Kasumi-1 (cell line): ENCODE measurements around the gene RASSF1.

Experiments used
- DNase-seq, 2 experiments: peaks; one replicate each; lab custom pipeline; 2025; lab: John Stamatoyannopoulos, UW

Gene RASSF1

GRCh38 chr3:50342813-50343633 lies 2.4 kb upstream of the RASSF1 start:
- DNase-seq: peak in 1 of 2 experiments; percentile 14

- no peak for DNase-seq
These were observed 1.5 kb upstream of the RASSF1 start for GRCh38 chr3:50341996-50342650.

- DNase-seq: no peak
These were observed 901 bp upstream of the RASSF1 start for GRCh38 chr3:50341537-50341936.

- DNase-seq: no peak
These were observed 539 bp downstream of the RASSF1 start for GRCh38 chr3:50340147-50340447.

DNA sequence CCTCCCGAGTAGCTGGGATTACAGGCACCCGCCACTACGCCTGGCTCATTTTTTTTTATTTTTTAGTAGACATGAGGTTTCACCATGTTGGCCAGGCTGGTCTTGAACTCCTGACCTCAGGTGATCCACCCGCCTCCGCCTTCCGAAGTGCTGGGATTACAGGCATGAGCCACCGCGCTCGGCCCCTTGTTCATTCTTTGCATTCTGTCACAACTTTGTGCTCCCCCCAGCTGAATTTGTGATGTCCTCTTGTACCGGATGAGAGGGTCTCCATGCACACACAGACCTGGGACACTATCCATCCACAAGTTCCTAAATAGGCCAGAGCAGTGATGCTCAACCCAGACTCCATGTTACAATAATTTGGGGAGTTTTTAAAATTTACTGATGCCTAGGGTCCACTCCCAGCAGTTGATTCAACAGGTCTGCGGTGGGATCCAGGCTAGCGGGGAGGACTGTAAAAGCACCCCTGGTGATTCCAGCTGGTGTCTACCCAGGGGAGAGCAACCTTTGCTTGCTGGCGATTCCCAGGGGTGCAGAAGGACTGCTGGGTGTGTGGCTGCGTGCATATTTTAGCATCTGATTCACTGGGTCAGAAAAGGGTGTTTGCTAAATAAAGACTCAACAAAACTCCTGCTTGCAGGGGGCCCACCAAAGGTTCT lies 1.0 kb downstream of the RASSF1 start:
- no peak for DNase-seq

- peak; percentile 53 to 67 for DNase-seq
These were observed 1.7 kb downstream of the RASSF1 start for GRCh38 chr3:50338965-50339364.

- DNase-seq: peak; percentile 98 to 99
These were observed 3.3 kb downstream of the RASSF1 start for GRCh38 chr3:50337175-50337861.

DNA sequence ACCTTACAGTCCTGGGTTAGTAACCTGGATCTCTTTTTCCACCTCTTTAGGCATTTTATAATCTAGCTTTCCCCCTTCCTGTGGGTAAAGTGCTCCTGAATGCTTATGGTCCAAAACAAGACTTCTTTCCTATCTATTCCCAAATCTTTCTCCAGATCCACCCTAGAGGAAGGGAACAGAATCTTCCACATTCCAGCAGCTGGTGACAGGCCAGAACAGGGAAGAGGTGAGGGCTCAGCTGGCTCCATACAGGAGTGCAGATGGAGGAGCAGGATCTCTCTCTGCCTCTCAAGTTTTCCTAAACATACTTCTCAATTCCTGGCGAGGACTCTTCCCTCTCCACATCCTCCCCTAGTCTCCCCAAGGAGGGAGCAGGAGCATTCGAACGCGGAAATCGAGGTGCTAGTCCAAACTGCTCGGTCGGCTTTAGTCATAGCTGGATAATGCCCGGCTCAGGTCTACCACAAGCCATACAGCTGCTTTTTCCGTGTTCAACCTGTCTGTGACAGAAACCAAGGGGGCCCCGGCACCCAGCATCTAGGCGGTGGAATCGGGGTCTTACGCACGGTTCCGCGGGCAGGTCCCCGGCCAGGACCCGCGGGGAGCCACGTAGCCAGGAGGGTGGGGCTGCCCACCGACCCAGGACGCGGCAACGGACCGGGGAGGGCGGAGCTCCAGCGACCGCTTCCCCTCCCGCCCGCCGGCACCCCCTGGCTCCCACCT lies 4.0 kb downstream of the RASSF1 start:
- DNase-seq: no peak

GRCh38 chr3:50334339-50335075 lies 6.1 kb downstream of the RASSF1 start:
- no peak for DNase-seq

DNA sequence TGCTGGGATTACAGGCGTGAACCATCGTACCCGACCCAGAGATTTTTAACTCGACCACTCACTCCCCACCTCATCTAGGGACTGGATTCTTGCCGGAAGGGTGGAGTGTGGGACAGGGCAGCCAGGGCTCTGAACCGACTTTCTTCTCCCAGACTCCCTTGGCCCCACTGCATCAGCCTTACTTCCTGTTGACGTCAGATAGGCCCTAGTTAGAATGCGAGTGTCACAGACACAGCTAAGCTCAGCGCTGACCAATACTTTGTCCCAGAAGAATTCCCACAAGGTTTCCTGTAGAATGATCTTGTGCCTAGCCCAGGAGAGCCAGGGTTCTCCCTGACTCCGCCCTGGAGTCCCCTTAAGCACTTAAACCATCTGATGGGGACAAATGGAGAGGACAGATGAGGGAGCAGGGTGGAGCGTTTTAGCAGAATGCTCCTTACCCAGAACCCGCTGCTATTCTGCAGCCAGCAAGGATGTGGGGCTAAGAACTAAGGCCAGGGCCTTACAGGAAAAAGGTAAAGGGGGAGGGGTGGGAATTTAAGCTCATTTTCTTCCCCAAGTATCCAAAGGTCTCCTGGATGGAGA lies 6.8 kb downstream of the RASSF1 start:
- DNase-seq: no peak

- DNase-seq: no peak
These were observed 9.2 kb downstream of the RASSF1 start for GRCh38 chr3:50331364-50331907.

- DNase-seq: no peak
These were observed 10.3 kb downstream of the RASSF1 start for GRCh38 chr3:50330330-50330729.

DNA sequence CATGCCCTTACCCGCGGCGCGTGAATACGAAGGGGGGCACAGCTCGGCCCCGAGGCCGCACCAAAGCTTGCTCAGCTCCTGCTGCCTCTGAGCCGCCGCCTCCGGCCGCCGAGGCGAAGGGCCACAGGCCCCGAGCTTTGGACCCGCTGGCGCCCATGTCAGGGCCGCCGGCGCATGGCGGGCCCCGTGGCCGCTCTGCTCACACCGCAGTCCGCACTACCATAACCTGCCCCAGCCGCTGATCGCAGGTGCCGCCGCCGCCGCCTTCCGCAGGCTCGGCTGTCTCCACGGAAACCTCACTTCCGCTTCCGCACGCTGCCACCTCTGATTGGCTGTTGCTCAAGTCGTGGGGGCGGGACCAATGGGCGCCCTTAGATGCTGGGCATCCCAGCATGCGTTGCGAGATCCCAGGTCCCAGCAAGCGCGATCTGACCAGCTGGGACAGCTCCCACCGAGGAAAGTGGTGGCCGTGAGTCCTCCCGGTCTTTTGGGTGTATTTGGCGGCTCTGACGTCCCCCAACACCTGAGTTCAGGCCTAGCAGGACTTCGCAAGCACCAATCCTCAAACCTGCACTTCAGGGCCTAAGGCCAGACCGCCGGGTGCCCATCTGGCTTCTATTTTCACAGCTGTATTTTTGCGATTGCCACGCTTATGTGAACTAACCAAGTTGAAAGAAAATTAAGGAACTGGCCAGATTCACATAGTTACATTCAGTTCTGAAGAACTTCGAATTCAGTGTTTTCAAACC lies 12.5 kb downstream of the RASSF1 start, which contains the start of gene TUSC2:
Gene TUSC2 (minus strand): TSS at position 281 of the 749 bp plus-strand sequence. CDS start 124 bp downstream, at position 157.
- peak; percentile 94 for DNase-seq

- no peak for DNase-seq
These were observed 13.5 kb downstream of the RASSF1 start for GRCh38 chr3:50327129-50327528.

GRCh38 chr3:50326182-50326541 lies 14.5 kb downstream of the RASSF1 start:
- no peak for DNase-seq

DNA sequence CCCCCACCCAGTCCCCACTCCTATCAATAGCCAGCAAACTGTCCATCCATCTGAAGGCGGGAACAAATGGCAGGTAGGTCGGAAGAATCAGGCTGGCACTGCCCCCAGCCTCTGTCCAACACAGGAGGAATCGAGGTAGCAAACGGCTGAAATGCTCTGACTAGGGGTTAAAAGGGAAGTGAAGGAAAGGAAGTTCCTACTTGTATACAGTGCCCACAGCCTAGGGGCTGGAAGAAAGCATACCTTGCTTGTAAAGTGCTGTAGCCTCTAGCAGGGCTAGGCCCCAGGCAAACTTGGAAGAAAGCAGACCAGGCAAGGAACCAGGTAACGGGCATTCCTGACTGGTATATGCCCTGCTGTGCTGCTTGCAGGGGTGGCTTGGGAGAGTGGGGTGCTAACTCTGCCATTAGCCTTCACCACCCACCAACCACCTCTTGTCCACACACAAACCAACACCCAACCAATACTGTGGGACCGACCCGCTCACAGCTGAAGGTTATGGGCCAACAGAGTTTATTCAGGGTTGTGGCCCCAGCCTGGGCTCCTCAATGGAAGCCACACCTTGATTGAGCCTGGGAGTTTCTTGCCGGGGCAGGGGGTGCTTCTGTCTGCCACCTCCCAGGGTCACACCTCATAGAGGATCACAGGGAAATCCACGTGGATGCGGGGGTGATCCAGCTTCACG lies 15.0 kb downstream of the RASSF1 start:
- DNase-seq: peak in 1 of 2 experiments; percentile 19

DNA sequence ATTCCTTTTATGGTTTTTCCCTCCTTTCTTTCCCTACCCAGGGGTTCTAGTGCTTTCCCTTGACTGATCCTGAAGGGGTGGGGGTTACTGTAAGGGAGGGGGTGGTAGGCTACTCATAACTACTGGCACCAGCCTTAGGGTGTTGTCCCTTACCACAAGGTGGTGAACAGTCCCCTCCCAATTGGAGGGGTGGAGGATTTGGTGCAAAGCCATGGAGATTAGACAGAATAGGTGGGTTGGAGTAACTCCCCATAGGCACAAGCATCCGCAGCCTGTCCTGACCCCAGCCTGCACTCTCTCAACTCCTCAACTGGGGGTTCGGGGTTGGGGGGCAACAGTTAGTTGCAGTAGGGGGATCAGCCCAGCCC lies 15.5 kb downstream of the RASSF1 start:
- DNase-seq: no peak

- DNase-seq: peak; percentile 48 to 78
These were observed 16.1 kb downstream of the RASSF1 start for GRCh38 chr3:50324351-50325112.
